ENCODE results near the gene GSTO1. TPM values are rescaled to one million over a fixed set of nuclear protein-coding genes. Genes with fewer than 3 reads are reported as not detected.

GSTO1 gene
- total RNA-seq, 4 donors from 2014 or later, result 43.8 to 115 (median 78.0) TPM

- no peaks in the 10 kb centered on the region for H3K36me3 ChIP-seq
- 90 to 97% methylated on average over 3 of the region's 3 CpGs for WGBS, 2 donors
- no peak overlapping the region for H3K4me3 ChIP-seq
- H3K27ac ChIP-seq, result no peak overlapping the region
- no peak for TF ChIP-seq POLR2A (IDR thresholded peaks at IDR 0.05)
- TF ChIP-seq CTCF (IDR thresholded peaks at IDR 0.05), result no peak
- peaks cover 0 to 14% (median 0%) of the 10 kb centered on the region in 4 donors for H3K27me3 ChIP-seq
- no peaks in the 10 kb centered on the region for H3K9me3 ChIP-seq
- DNase-seq, result no peak
- intact Hi-C loops (cut with DNase I), result no loop called here
- H3K4me1 ChIP-seq, result peaks cover 0 to 20% (median 9%) of the 10 kb centered on the region in 3 donors
Measured at GRCh38 chr10:104279550-104280259, 25.0 kb downstream of the GSTO1 start.

- Histone ChIP-seq H3K36me3 (peaks cover 0 to 4% (median 0%) of the 10 kb centered on the region in 3 donors), H3K4me3 (no peak overlapping the region), H3K27ac (no peak overlapping the region), H3K27me3 (no peaks in the 10 kb centered on the region), H3K4me1 (peaks cover 0 to 7% (median 0%) of the 10 kb centered on the region in 3 donors), H3K9me3 (no peaks in the 10 kb centered on the region)
- intact Hi-C loops (cut with DNase I), result no loop called here
- DNase-seq, result no peak
- WGBS, 2 donors, result 57 to 80% methylated on average over 1 to 3 of the region's 3 CpGs
- no peak for TF ChIP-seq POLR2A (IDR thresholded peaks at IDR 0.05)
- TF ChIP-seq CTCF (IDR thresholded peaks at IDR 0.05), result no peak
Measured at GRCh38 chr10:104281694-104282093, 27.0 kb downstream of the GSTO1 start.

GRCh38 chr10:104284846-104285245, 30.2 kb downstream of the GSTO1 start:
- peaks cover 0 to 4% (median 0%) of the 10 kb centered on the region in 3 donors for H3K36me3 ChIP-seq
- intact Hi-C loops (cut with DNase I), result no loop called here
- H3K9me3 ChIP-seq, result no peaks in the 10 kb centered on the region
- H3K27ac ChIP-seq, result no peak overlapping the region
- WGBS, 2 donors, result 71 to 77% methylated on average over 7 of the region's 7 CpGs
- no peak for TF ChIP-seq POLR2A (IDR thresholded peaks at IDR 0.05)
- no peak for TF ChIP-seq CTCF (IDR thresholded peaks at IDR 0.05)
- no peak for DNase-seq
- H3K27me3 ChIP-seq, result no peaks in the 10 kb centered on the region
- H3K4me3 ChIP-seq, result no peak overlapping the region
- no peaks in the 10 kb centered on the region for H3K4me1 ChIP-seq

GRCh38 chr10:104286939-104287338, 32.2 kb downstream of the GSTO1 start:
- Histone ChIP-seq H3K4me3 (no peak overlapping the region), H3K4me1 (peaks cover 0 to 11% (median 0%) of the 10 kb centered on the region in 3 donors), H3K27me3 (no peaks in the 10 kb centered on the region), H3K36me3 (peaks cover 0 to 4% (median 0%) of the 10 kb centered on the region in 3 donors), H3K9me3 (no peaks in the 10 kb centered on the region), H3K27ac (no peak overlapping the region)
- TF ChIP-seq CTCF (IDR thresholded peaks at IDR 0.05) (no peak), POLR2A (IDR thresholded peaks at IDR 0.05) (no peak)
- no peak for DNase-seq
- intact Hi-C loops (cut with DNase I), result no loop called here
- 85 to 94% methylated on average over 2 of the region's 2 CpGs for WGBS, 2 donors

GRCh38 chr10:104288355-104288754, 33.7 kb downstream of the GSTO1 start:
- Histone ChIP-seq H3K27me3 (no peaks in the 10 kb centered on the region), H3K4me1 (peaks cover 0 to 16% (median 0%) of the 10 kb centered on the region in 3 donors), H3K27ac (no peak overlapping the region), H3K36me3 (peaks cover 0 to 4% (median 0%) of the 10 kb centered on the region in 3 donors), H3K4me3 (no peak overlapping the region), H3K9me3 (no peaks in the 10 kb centered on the region)
- no peak for DNase-seq
- intact Hi-C loops (cut with DNase I), result no loop called here
- WGBS, 2 donors, result 60 to 65% methylated on average over 1 of the region's 1 CpG
- TF ChIP-seq CTCF (IDR thresholded peaks at IDR 0.05) (no peak), POLR2A (IDR thresholded peaks at IDR 0.05) (no peak)

Data from esophagus squamous epithelium (tissue), 5 donors.